GM21825 (cell line): ENCODE measurements around the gene ECI1.
A peak's percentile ranks its signal among the peaks of the same experiment; 100 is the strongest.
"Not testable (repeated sequence)": the region's sequence is repeated elsewhere in the genome, so short reads cannot be mapped to it uniquely, and the experiment has no call there.

Source experiments
- ATAC-seq: cut with Tn5 transposase; IDR thresholded peaks from one replicate; pipeline ENCODE4 v1.9.1; 2021; ENCODE audit warnings: mild to moderate bottlenecking, moderate library complexity; ENCODE audit not compliant: unreplicated experiment

ECI1 gene

DNA sequence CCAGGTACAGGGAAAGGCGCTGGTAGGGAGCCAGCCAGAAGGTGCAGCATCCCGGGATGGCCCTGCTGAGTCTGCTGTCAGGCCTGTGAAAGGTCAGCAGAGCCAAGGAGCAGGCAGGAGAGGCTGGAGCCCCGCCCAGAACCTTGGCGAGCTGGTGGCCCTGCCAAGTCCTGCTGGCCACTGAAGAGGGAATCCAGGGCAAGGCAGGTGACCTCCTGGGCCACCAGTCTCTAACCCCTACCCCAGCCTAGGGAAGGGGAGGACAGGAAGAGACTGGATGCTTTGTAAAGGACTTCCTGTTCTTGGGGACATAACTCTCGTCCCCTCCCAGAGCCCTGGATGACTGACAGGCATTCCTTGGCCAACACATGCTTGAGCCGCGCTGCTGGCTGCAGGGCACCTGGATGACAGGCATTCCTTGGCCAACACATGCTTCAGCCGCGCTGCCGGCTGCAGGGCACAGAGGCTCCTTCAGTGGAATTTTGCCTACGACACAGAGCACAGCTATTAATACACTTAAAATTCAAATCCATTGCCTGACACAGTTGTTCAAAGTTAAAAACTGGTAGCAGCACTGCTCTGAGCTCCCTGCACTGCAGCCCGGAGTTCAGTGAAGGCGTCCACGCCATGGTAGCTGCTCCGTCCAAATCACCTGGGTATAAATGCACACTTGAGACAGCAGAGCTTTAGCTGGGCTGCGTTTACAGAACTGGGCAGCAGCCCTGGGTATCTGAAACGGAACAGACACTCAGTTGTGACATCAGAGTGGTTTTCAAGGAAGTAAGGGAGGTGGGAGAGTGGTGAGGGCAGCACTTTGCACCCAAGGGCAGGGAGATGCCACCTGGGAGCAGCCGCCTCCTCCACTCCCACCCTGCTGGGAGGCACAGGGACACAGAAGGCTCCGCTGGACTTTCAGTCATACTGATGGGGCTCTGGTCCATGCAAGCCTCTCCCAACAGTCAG, 38.7 kb downstream of the ECI1 start:
- ATAC-seq = no peak

GRCh38 chr16:2211923-2212347, 39.5 kb downstream of the ECI1 start:
- ATAC-seq = no peak

DNA sequence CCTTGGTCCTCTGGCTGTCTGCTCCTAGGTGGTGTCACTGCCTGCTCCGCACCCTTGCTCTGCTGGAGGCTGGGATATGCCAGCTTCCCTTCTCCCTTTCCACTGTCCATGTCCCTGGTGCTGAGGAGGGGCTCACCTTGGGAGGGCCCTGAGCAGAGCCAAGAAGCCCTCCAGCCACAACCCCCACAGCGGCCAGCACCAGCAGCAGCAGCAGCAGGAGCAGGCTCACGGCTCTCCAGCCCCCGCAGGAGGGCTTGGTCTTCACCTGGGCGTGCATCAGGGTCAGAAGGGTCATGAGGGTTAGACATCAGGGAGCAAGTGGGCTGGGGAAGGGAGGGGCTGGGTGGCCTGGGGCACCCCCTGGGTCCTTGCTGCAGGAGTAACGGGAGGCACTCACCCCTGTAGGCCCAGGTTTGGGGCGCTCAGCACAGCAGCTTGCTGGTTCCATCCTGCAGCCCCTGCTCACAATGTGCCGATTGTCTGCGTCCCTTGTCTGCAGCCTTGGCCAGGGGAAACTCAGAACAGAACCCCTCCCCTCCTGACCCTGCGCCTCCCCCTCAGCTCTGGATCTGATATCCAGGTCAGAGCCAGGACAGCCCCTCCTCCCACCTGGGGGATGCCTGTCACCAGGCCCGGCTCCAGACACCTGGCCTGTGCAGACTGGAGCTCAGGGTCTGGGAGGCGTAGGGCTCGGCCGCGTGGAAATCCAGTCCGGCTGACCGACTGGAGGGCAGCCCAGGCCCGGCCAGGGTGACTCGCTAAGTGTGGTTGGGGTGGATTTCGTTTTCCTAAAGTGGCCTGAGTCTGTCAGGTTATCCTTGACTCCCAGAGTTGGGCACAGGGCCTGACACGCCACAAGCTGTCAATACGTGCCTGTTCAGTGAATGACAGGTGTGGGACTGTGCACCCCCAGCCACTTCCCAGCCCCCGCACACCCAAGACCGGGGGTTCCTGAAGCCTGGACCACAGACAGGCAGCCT, 40.7 kb downstream of the ECI1 start, which contains the start of gene BRICD5:
BRICD5 (minus strand) TSS at position 478 of the 980 bp plus-strand sequence; CDS start at position 448, 30 bp downstream.
- no peak for ATAC-seq

- ATAC-seq = no peak
These were observed 41.4 kb downstream of the ECI1 start for GRCh38 chr16:2210009-2210332.

DNA sequence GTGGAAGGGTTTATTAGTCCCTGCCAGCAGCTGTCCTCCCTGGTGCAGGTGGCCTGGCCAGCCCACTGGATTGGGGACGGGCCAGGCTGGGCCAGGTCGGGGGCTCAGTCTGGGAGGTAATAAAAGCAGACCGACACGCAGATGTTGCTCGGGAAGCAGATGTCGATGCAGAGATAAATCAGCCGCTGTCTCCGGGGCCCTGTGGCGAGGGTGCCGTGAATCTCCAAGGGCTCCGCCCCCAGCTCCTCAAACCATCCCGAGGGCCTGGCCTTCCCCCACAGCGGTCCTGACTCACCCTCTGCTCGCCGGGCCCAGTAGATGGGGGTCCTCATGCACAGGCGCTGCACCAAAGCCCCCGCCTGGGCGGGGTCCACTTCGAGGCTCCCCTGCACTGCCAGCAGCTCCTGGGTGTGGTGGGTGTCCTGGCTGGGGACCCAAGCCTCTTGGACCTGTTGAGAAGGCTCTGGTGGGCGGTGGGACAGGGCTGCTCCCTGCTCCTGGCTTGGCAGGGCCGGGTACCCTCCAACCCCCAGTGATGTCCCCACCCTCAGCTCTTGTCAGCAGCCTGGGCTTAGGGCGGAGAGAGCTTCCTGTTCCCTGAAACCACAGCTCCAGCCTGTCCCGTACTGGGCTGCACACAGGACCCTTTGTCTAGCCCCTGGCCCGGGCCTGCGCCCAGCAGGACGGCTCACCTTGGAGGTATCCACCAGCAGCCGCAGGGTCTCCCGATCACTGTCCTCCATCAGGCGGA, 42.0 kb downstream of the ECI1 start:
- ATAC-seq = no peak

GRCh38 chr16:2208772-2209171, 42.6 kb downstream of the ECI1 start:
- no peak for ATAC-seq

DNA sequence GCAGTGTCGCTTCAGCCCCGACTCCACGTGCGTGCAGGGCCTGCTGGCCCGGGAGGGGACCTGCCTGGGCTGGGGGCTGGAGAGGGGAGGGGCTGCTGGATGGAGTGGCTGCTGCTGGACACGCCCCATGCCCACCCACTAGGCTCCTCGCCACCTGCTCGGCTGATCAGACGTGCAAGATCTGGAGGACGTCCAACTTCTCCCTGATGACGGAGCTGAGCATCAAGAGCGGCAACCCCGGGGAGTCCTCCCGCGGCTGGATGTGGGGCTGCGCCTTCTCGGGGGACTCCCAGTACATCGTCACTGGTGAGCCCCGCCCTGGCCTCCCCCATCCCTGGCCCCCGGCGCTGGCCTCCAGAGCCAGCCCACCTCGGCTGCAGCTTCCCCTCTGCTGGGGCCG, 43.1 kb downstream of the ECI1 start:
- no peak for ATAC-seq

DNA sequence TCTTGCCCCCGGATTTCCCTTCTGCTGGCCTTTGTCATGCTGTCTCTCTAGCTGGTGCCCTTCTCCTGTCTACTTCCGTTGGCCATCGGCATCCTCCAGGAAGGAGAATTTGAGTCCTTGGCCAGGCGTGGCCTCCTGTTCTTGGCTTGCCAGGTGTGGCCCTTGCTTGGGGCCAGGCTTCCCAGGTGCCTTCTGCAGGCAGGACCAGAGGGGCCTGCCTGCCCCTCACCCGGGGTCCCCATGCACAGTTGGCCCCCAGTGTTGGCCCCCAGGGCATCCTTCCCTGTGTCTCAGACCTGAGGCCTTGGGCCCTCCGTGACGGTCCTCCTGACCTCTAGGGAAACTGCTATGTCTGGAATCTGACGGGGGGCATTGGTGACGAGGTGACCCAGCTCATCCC, 43.5 kb downstream of the ECI1 start:
- no peak for ATAC-seq

GRCh38 chr16:2206780-2207433, 44.5 kb downstream of the ECI1 start:
- ATAC-seq = no peak

DNA sequence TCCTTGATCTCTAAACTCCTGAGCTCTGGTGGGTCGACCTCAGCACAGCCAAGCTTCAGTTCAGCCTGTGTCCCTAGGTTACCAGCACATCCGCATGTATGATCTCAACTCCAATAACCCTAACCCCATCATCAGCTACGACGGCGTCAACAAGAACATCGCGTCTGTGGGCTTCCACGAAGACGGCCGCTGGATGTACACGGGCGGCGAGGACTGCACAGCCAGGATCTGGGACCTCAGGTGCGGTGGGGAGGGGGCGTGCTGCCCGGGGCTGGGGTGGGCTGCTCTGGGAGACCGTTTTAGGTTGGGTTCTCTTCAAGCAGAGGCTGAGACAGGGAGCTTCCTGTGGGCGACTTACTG, 45.0 kb downstream of the ECI1 start:
- peak; percentile 2 for ATAC-seq

DNA sequence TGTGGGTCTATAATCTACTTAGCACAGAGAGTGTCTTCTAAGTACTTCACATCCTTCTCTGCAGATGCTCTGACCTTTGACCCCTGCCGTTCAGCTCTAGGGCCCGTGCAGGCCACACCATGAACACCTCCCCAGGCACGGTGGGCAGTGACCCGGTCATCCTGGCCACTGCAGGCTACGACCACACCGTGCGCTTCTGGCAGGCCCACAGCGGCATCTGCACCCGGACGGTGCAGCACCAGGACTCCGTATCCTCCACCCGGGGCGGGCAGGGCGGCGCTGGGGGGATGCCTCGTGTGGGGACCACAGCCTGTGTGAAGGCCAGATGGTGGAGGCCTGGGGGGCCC, 45.4 kb downstream of the ECI1 start:
- ATAC-seq = peak; percentile 13

DNA sequence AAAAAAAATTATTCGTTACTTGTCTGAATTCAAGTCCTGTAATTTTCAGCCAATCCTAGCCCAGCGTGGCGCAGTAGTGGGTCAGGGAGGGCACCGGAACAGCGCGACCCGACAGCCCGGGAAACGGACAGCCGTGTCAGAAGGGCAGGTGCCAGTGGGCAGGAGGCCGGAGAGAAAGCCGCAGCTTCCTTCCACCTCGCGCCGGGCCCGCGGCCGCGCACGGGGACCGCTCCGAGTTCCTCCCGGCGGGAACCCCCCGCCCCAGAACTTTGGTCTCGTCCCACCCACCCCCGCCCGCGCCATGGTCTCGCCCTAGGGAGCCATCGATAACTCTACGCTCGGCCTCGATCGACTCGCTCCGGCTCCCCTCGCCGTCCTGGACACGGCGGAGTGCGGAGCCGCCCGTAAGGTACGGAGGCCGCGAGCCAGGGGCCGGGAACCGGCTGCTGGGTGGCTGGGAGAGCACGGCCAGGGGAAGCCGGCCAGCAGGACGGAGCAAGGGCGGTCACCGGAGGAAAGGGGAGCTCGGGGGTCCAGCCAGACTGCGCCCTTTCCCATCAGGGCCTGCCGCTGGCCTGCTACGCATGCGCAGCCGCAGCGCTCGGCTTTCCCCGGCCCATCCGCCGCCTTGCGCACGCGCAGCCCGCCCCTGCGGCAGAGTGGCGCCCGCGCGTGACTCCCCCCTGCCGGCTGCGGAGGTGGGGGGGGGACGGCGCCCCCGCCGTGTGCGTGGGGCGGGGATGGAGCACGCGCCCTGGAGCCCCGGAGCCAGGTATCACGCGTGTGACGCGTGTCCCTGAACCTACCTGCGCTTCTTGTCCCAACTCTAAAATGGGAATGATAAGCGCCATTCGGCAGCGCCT, 46.1 kb downstream of the ECI1 start, which contains the start of gene MLST8:
MLST8 (plus strand) TSS at position 351 of the 863 bp plus-strand sequence. CDS start 632 bp downstream, outside the sequence.
- ATAC-seq = peak; percentile 53

DNA sequence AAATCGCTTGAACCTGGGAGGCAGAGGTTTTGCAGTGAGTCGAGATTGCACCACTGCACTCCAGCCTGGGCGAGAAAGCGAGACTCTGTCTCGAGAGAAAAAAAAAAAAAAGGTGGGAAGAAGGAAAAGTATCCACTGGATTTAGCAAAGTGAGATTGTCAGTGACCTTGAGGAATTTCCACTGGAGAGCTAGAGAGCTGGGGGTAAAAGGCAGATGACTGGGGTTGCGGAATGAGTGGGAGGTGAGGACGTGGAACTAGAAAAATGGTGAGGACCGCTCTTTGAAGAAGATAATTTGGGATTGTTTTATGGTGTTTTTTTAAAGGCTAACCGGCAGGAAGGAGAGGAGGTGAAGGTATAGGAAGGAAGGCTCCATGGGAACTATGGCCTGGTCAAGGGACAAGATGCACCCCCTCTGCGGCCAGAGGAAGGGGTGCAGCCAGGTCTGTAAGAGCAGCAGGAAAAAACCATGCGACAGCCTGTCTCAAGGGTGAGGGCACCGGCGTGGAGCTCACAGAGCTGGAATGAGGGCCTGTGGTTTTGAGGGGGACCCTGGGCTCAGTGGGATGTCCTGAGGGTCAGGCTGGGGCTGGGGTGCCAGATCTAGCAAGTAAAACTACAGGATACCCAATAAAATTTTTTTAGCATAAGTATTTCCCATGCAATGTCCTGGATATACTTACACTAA, 46.8 kb downstream of the ECI1 start:
- ATAC-seq = no peak

- ATAC-seq = not testable (repeated sequence)
These were observed 48.2 kb downstream of the ECI1 start for GRCh38 chr16:2203119-2203688.

- ATAC-seq = no peak
These were observed 51.1 kb downstream of the ECI1 start for GRCh38 chr16:2200313-2200712.

DNA sequence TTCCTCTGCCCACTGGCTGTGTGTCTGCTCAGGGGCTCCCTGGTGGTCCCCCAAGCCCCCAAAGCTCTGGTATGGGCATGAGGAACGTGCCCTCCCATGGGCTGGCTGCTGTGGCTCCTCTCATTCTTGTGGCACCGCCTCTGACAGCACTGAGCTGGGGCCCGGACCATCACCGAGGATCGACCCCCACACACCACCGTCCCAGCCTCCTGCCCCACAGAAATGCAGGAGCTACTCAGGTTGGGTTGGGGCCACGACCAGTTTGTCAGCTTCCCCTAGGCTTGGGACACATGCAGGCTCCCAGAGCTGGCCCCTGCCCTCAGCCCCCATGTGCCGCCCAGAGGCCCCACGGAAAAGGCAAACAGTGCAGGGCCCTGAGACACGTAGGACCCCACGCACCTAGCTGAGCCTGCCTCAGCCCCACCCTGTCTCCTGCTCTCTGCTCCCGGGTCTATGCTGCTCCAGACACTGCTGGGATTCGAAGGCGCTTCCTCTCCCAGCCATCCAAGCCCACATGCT, 51.7 kb downstream of the ECI1 start:
- no peak for ATAC-seq

GRCh38 chr16:2199095-2199494, 52.3 kb downstream of the ECI1 start:
- ATAC-seq = no peak

DNA sequence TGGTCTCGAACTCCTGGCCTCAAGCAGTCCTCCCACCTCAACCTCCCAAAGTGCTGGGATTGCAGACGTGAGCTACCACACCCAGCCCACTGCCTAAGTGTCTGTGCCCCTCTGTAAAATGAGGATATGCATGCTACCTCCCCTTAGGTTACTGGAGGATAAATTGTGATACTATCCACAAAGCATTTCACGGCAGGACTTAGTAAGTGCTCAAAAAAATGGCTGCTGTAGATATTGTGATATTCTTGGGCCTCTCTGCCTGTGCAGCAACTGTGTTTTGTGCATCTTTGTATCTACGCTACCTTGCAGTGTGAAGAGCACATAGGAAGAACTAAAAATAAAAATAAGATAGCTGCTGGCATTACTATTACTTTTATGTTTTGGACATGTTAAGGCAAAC, 53.1 kb downstream of the ECI1 start:
- ATAC-seq = no peak
